ENCODE data around the gene BRS3.

Gene BRS3

DNA sequence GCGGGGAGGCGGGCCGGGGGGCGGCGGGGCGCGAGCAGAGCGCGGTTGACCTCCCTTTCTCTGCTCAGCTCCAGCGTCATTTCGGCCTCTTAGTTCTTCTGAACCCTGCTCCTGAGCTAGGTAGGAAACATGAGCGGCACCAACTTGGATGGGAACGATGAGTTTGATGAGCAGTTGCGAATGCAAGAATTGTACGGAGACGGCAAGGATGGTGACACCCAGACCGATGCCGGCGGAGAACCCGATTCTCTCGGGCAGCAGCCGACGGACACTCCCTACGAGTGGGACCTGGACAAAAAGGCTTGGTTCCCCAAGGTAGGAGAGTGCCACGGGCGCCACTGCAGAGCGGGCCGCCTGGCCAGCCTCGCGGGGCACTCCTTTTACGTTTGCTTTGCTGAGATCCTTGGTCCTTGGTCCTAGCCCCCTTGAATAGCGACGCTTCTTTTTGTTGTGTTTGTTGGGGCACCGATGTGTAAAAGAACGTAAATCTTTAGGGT, 9.9 kb downstream of the BRS3 start, which contains the start of gene HTATSF1:
Gene HTATSF1 (plus strand): TSS at position 37 of the 497 bp plus-strand sequence. CDS start 93 bp downstream, at position 130.
- Mint-ChIP-seq H3K36me3 (ENCODE audit: insufficient read depth) (peaks cover 20% of the 10 kb centered on the region), H3K27me3 (no peaks in the 10 kb centered on the region), H3K27ac (ENCODE audit: low read depth) (peak within 1 kb of the TSS; percentile 91), H3K9me3 (no peaks in the 10 kb centered on the region), H3K4me1 (peaks cover 12% of the 10 kb centered on the region), H3K4me3 (peak within 1 kb of the TSS; percentile 84)
- DNase-seq (ENCODE audit: low spot score in 2 of 2) (no peak), ATAC-seq (replicated peaks; ENCODE audit: extremely low read depth, poor library complexity, severe bottlenecking) (peak; percentile 10)

GRCh38 chrX:136519069-136519468, 31.3 kb downstream of the BRS3 start:
- no peak for ATAC-seq (replicated peaks; ENCODE audit: extremely low read depth, poor library complexity, severe bottlenecking)
- no peak overlapping the region for H3K4me3 Mint-ChIP-seq
- no peaks in the 10 kb centered on the region for H3K9me3 Mint-ChIP-seq
- H3K27ac Mint-ChIP-seq (ENCODE audit: low read depth), result no peak overlapping the region
- no peaks in the 10 kb centered on the region for H3K4me1 Mint-ChIP-seq
- H3K27me3 Mint-ChIP-seq, result no peaks in the 10 kb centered on the region
- H3K36me3 Mint-ChIP-seq (ENCODE audit: insufficient read depth), result no peaks in the 10 kb centered on the region
- DNase-seq (ENCODE audit: low spot score in 2 of 2), result no peak

GRCh38 chrX:136523770-136524169, 36.0 kb downstream of the BRS3 start:
- Mint-ChIP-seq H3K4me1 (no peaks in the 10 kb centered on the region), H3K9me3 (no peaks in the 10 kb centered on the region), H3K36me3 (ENCODE audit: insufficient read depth) (no peaks in the 10 kb centered on the region), H3K27ac (ENCODE audit: low read depth) (peak overlapping the region; percentile 39), H3K27me3 (no peaks in the 10 kb centered on the region), H3K4me3 (no peak overlapping the region)
- DNase-seq (ENCODE audit: low spot score in 2 of 2), result no peak
- no peak for ATAC-seq (replicated peaks; ENCODE audit: extremely low read depth, poor library complexity, severe bottlenecking)

DNA sequence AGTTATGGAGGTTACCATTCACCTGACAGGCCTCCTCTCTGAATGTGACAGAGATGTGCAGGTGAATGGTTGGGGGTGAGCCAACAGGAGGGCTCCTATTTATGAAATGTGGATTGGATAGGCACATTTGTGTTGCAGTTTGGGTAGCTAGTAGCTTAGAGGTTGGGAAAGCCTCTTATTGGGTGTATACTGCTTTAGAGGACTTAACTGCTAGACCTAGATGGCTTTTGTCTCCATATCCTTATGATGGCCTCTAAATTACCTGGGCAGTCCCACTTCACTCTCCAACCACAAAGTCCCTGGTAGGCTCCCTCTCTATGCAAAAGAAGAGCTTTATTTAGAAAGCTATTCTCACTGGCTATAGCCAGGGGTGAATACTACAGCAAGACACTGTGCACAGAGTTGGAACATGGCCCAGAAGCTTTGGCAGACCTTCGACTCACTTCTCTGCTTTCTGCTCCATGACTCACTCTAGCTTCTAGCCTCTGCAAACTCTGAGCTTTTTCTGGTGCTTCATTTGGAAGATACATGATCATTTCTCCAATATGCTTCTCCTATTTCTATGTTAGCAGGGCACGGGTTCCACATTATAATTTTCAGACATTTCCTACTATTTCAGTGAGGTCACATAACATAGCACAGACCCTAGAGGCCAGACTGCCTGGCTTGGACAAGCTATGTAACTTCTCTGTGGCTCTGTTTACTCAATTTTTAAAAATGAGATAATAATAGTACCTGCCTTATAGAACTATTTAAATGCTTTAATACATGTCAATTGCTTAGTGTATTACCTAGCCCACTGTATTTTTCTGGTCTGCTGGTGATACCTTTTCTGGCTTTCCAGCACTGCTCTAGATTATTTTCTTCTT, 38.2 kb downstream of the BRS3 start:
- Mint-ChIP-seq H3K27me3 (no peaks in the 10 kb centered on the region), H3K9me3 (no peaks in the 10 kb centered on the region), H3K4me3 (no peak overlapping the region), H3K27ac (ENCODE audit: low read depth) (no peak overlapping the region), H3K36me3 (ENCODE audit: insufficient read depth) (no peaks in the 10 kb centered on the region), H3K4me1 (no peaks in the 10 kb centered on the region)
- ATAC-seq (replicated peaks; ENCODE audit: extremely low read depth, poor library complexity, severe bottlenecking) (no peak), DNase-seq (ENCODE audit: low spot score in 2 of 2) (no peak)

- DNase-seq (ENCODE audit: low spot score in 2 of 2), result no peak
- Mint-ChIP-seq H3K27ac (ENCODE audit: low read depth) (no peak overlapping the region), H3K27me3 (peaks cover 12% of the 10 kb centered on the region), H3K4me1 (no peaks in the 10 kb centered on the region), H3K4me3 (no peak overlapping the region), H3K36me3 (ENCODE audit: insufficient read depth) (no peaks in the 10 kb centered on the region), H3K9me3 (no peaks in the 10 kb centered on the region)
- ATAC-seq (replicated peaks; ENCODE audit: extremely low read depth, poor library complexity, severe bottlenecking), result no peak
These were observed 41.0 kb downstream of the BRS3 start for GRCh38 chrX:136528645-136529315.

DNA sequence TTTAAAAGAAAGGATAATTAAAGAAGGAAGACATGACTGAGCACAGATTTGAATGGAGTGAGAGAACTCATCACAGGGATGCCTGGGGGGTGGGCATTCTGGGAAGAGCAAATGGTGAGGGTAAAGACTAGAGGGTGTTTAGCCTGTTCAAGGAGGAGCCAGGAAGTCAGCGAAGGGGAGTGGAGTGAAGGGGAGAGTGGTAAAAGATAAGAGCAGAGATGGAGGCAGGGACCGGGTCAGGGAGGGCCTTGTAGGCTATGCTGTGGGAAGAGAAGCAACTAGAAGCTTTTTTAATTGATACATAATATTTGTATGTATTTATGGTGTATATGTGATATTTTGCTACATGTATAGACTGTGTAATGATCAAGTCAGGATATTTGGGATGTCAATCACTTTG, 42.0 kb downstream of the BRS3 start:
- no peak for ATAC-seq (replicated peaks; ENCODE audit: extremely low read depth, poor library complexity, severe bottlenecking)
- Mint-ChIP-seq H3K9me3 (no peaks in the 10 kb centered on the region), H3K4me3 (no peak overlapping the region), H3K4me1 (no peaks in the 10 kb centered on the region), H3K36me3 (ENCODE audit: insufficient read depth) (no peaks in the 10 kb centered on the region), H3K27me3 (peaks cover 12% of the 10 kb centered on the region), H3K27ac (ENCODE audit: low read depth) (no peak overlapping the region)
- no peak for DNase-seq (ENCODE audit: low spot score in 2 of 2)

DNA sequence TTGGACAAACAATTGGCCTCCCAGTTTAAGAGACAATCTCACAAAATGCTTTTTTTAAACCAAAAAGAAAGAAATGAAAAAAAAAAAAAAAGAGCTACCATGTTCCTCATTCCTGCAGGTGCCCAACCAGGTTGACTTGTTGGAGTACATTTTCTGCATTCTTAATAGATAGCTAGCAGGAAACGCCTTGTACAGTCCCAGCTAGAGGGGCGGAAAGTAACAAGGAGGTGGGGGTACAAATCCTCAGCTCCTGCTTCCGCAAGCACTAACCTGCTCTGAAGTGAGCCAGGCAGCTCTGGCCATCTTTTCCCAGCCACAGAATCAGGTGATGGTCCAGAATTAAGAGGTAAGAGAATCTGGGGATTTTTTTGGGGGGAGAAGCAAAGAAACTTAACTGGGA, 44.2 kb downstream of the BRS3 start, which contains the start of gene VGLL1:
Gene VGLL1 (plus strand): TSS at position 265 of the 400 bp plus-strand sequence. CDS start 3,806 bp downstream, outside the sequence.
- DNase-seq (ENCODE audit: low spot score in 2 of 2) (no peak), ATAC-seq (replicated peaks; ENCODE audit: extremely low read depth, poor library complexity, severe bottlenecking) (no peak)
- Mint-ChIP-seq H3K36me3 (ENCODE audit: insufficient read depth) (no peaks in the 10 kb centered on the region), H3K9me3 (no peaks in the 10 kb centered on the region), H3K27me3 (peaks cover 12% of the 10 kb centered on the region), H3K4me1 (no peaks in the 10 kb centered on the region), H3K27ac (ENCODE audit: low read depth) (no peak within 1 kb of the TSS), H3K4me3 (no peak within 1 kb of the TSS)

GRCh38 chrX:136534131-136534530, 46.4 kb downstream of the BRS3 start:
- Mint-ChIP-seq H3K27ac (ENCODE audit: low read depth) (no peak overlapping the region), H3K27me3 (peaks cover 12% of the 10 kb centered on the region), H3K4me1 (no peaks in the 10 kb centered on the region), H3K36me3 (ENCODE audit: insufficient read depth) (no peaks in the 10 kb centered on the region), H3K9me3 (no peaks in the 10 kb centered on the region), H3K4me3 (no peak overlapping the region)
- ATAC-seq (replicated peaks; ENCODE audit: extremely low read depth, poor library complexity, severe bottlenecking) (no peak), DNase-seq (ENCODE audit: low spot score in 2 of 2) (no peak)

GRCh38 chrX:136538811-136539210, 51.1 kb downstream of the BRS3 start:
- no peak for DNase-seq (ENCODE audit: low spot score in 2 of 2)
- Mint-ChIP-seq H3K27me3 (no peaks in the 10 kb centered on the region), H3K4me3 (no peak overlapping the region), H3K4me1 (peaks cover 6% of the 10 kb centered on the region), H3K36me3 (ENCODE audit: insufficient read depth) (no peaks in the 10 kb centered on the region), H3K27ac (ENCODE audit: low read depth) (no peak overlapping the region), H3K9me3 (no peaks in the 10 kb centered on the region)
- no peak for ATAC-seq (replicated peaks; ENCODE audit: extremely low read depth, poor library complexity, severe bottlenecking)

DNA sequence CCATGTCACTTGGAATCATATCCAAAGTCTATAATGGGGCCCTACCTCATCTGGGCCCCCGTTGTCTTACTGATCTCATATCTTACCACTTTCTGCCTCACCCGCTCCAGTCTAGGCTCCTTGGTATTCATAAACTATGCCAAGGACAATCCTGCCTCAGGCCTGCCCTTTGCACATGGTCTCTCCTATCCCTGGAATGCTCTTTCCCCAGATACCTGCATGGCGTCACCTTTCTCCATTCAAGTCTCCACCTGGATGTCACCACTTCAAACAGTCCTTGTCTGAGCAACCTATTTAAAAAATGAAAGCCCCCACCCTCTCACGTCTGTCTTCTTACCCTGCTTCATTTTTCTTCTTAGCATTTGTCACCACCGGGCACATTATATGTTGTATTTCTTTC, 52.5 kb downstream of the BRS3 start:
- peaks cover 13% of the 10 kb centered on the region for H3K4me1 Mint-ChIP-seq
- no peak overlapping the region for H3K4me3 Mint-ChIP-seq
- ATAC-seq (replicated peaks; ENCODE audit: extremely low read depth, poor library complexity, severe bottlenecking) (no peak), DNase-seq (ENCODE audit: low spot score in 2 of 2) (no peak)
- H3K9me3 Mint-ChIP-seq, result no peaks in the 10 kb centered on the region
- no peaks in the 10 kb centered on the region for H3K27me3 Mint-ChIP-seq
- H3K36me3 Mint-ChIP-seq (ENCODE audit: insufficient read depth), result no peaks in the 10 kb centered on the region
- no peak overlapping the region for H3K27ac Mint-ChIP-seq (ENCODE audit: low read depth)

- Mint-ChIP-seq H3K27ac (ENCODE audit: low read depth) (no peak overlapping the region), H3K36me3 (ENCODE audit: insufficient read depth) (no peaks in the 10 kb centered on the region), H3K4me3 (no peak overlapping the region), H3K4me1 (peaks cover 20% of the 10 kb centered on the region), H3K27me3 (no peaks in the 10 kb centered on the region), H3K9me3 (no peaks in the 10 kb centered on the region)
- ATAC-seq (replicated peaks; ENCODE audit: extremely low read depth, poor library complexity, severe bottlenecking) (no peak), DNase-seq (ENCODE audit: low spot score in 2 of 2) (no peak)
These were observed 53.5 kb downstream of the BRS3 start for GRCh38 chrX:136541294-136541693.

GRCh38 chrX:136542281-136542680, 54.5 kb downstream of the BRS3 start:
- Mint-ChIP-seq H3K27me3 (no peaks in the 10 kb centered on the region), H3K9me3 (no peaks in the 10 kb centered on the region), H3K27ac (ENCODE audit: low read depth) (no peak overlapping the region), H3K36me3 (ENCODE audit: insufficient read depth) (no peaks in the 10 kb centered on the region), H3K4me1 (peaks cover 21% of the 10 kb centered on the region), H3K4me3 (no peak overlapping the region)
- DNase-seq (ENCODE audit: low spot score in 2 of 2), result no peak
- no peak for ATAC-seq (replicated peaks; ENCODE audit: extremely low read depth, poor library complexity, severe bottlenecking)
